OCI-LY7 (cell line): ENCODE results near the gene DNM3. TPM values are rescaled to one million over a fixed set of nuclear protein-coding genes. Genes with fewer than 3 reads are reported as not detected.

Source experiments
- BruUV-seq: library from RNA; stranded (reverse); fragments of 400-500 nt; replicated peaks from 2 replicates; lab custom pipeline; 2021; lab: Mats Ljungman, UMichigan
- CTCF ChIA-PET: fragments of 300-600 bp; sonication (Branson Sonifier 250); formaldehyde crosslinking; loops from one replicate; lab custom pipeline; 2022; ENCODE audit warnings: antibody characterized with exemption; ENCODE audit not compliant: unreplicated experiment; lab: Charles Lee
- POLR2A ChIA-PET: fragments of 300-600 bp; sonication (Branson Sonifier 250); formaldehyde crosslinking; loops from one replicate; lab custom pipeline; 2022; ENCODE audit warnings: antibody characterized with exemption; lab: Charles Lee
- DNase-seq: peaks from one replicate; pipeline ENCODE4 v3.0.0-alpha.2; 2015; ENCODE audit warnings: low spot score
- H2AFZ ChIP-seq: fragments of 200-600 bp; sonication (generic), shearing (Covaris generic); 2 replicates; pipeline ENCODE4 v1.6.1; 2014; ENCODE audit warnings: mild to moderate bottlenecking, antibody characterized with exemption, low read length, moderate library complexity
- H3K27ac ChIP-seq: fragments of 200-600 bp; sonication (generic); 2 replicates; pipeline ENCODE4 v1.5.1; 2014; ENCODE audit warnings: mixed run types, low read depth, mild to moderate bottlenecking, moderate library complexity, low read length, inconsistent platforms; ENCODE audit not compliant: poor library complexity, severe bottlenecking
- H3K36me3 ChIP-seq: fragments of 200-600 bp; sonication (generic); 2 replicates; pipeline ENCODE4 v1.6.1; 2014; ENCODE audit warnings: mild to moderate bottlenecking, antibody characterized with exemption, low read length, moderate library complexity, mixed read lengths; ENCODE audit not compliant: insufficient read depth
- H3K4me1 ChIP-seq: fragments of 200-600 bp; sonication (generic); 2 replicates; pipeline ENCODE4 v1.5.1; 2014; ENCODE audit warnings: mild to moderate bottlenecking, low read length; ENCODE audit not compliant: insufficient read depth, poor library complexity, severe bottlenecking
- H3K4me2 ChIP-seq: fragments of 200-600 bp; sonication (generic); 2 replicates; pipeline ENCODE4 v1.6.1; 2014; ENCODE audit warnings: mild to moderate bottlenecking, low read length
- H3K4me3 ChIP-seq: fragments of 200-600 bp; sonication (generic); 2 replicates; pipeline ENCODE4 v1.5.1; 2014; ENCODE audit warnings: mild to moderate bottlenecking, low read depth, low read length; ENCODE audit not compliant: poor library complexity, severe bottlenecking
- H3K79me2 ChIP-seq: fragments of 200-600 bp; sonication (generic); 2 replicates; pipeline ENCODE4 v1.6.1; 2016; ENCODE audit warnings: low read depth, mild to moderate bottlenecking, low read length, moderate library complexity, mixed read lengths; ENCODE audit not compliant: insufficient read depth
- H3K9me2 ChIP-seq: fragments of 200-600 bp; sonication (generic); 2 replicates; pipeline ENCODE4 v1.6.1; 2016; ENCODE audit warnings: mild to moderate bottlenecking, low read length, mixed read lengths; ENCODE audit not compliant: insufficient read depth
- H3K9me3 ChIP-seq: fragments of 200-600 bp; sonication (generic); 2 replicates; pipeline ENCODE4 v1.6.1; 2014; ENCODE audit warnings: mild to moderate bottlenecking, mixed run types, low read length, mixed read lengths
- H4K20me1 ChIP-seq: fragments of 200-600 bp; sonication (generic); 2 replicates; pipeline ENCODE4 v1.6.1; 2014; ENCODE audit warnings: mild to moderate bottlenecking, antibody characterized with exemption, low read length, moderate library complexity, mixed read lengths; ENCODE audit not compliant: insufficient read depth
- EZH2phosphoT487 ChIP-seq: fragments of 200-600 bp; sonication (generic); IDR thresholded peaks from 2 replicates; pipeline ENCODE4 v1.6.1; 2018; ENCODE audit warnings: low read depth, borderline replicate concordance, mild to moderate bottlenecking, mixed run types, antibody characterized with exemption, low read length, moderate library complexity, mixed read lengths
- intact Hi-C: fragments of 100-400 bp; cut with micrococcal nuclease; formaldehyde crosslinking; loops from one replicate; pipeline ENCODE4 v1.10.0; 2022; ENCODE audit not compliant: unreplicated experiment
- total RNA-seq, 2 experiments: library from RNA; depleted of rRNA in 1 of 2; stranded (reverse); fragments of >200 nt in 1 of 2; shearing (Covaris generic) in 1 of 2; gene quantifications; 2 replicates each; pipeline ENCODE4 v1.2.3, GENCODE V29; 2014 to 2022
- TF ChIP-seq, protein P1 (sequence below): fragments of 200-600 bp; sonication (generic); conservative IDR thresholded peaks from 2 replicates; pipeline ENCODE4 v1.5.1; 2014; ENCODE audit warnings: mild to moderate bottlenecking, antibody characterized with exemption, low read length, moderate library complexity, mixed read lengths

Gene DNM3
- total RNA-seq, 2 experiments from 2014 or later = 0.47 to 0.61 TPM

DNA sequence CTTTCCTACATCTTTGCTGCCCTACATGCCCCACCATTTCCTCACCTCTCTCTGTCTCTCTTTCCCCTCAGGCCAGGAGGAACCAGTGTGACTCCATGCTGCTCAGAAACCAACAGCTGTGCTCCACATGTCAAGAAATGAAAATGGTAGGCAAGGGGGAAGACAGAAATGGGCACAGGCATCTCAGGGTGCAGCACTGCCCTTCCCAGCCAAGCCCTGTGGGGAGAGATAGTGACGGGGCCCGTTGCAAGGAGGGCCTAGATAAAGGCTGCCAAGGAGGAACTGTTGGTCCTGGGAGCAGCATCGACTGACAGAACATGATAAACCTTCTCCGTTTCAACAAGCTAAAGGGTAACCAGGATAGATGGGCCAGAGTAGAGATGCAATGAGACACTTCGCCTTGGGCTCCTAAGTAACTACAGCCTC, 615.1 kb downstream of the DNM3 start:
- H4K20me1 ChIP-seq = no peaks in the 10 kb centered on the region
- no peak overlapping the region for H2AFZ ChIP-seq
- H3K9me3 ChIP-seq = no peaks in the 10 kb centered on the region
- no peak for DNase-seq
- no peak overlapping the region for H3K4me3 ChIP-seq
- H3K9me2 ChIP-seq = no peaks in the 10 kb centered on the region
- no peaks in the 10 kb centered on the region for H3K36me3 ChIP-seq
- intact Hi-C loops = loop anchor here (10.0 kb wide), 1 partner anchor 148 kb away; no protein-coding TSS in a partner anchor
- H3K27ac ChIP-seq = no peak overlapping the region
- TF ChIP-seq EZH2phosphoT487 = no peak
- TF ChIP-seq, protein P1, sequence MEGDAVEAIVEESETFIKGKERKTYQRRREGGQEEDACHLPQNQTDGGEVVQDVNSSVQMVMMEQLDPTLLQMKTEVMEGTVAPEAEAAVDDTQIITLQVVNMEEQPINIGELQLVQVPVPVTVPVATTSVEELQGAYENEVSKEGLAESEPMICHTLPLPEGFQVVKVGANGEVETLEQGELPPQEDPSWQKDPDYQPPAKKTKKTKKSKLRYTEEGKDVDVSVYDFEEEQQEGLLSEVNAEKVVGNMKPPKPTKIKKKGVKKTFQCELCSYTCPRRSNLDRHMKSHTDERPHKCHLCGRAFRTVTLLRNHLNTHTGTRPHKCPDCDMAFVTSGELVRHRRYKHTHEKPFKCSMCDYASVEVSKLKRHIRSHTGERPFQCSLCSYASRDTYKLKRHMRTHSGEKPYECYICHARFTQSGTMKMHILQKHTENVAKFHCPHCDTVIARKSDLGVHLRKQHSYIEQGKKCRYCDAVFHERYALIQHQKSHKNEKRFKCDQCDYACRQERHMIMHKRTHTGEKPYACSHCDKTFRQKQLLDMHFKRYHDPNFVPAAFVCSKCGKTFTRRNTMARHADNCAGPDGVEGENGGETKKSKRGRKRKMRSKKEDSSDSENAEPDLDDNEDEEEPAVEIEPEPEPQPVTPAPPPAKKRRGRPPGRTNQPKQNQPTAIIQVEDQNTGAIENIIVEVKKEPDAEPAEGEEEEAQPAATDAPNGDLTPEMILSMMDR = no peak
- CTCF ChIA-PET = no interaction called here
- BruUV-seq = no TSS peak
- no peaks in the 10 kb centered on the region for H3K4me1 ChIP-seq
- H3K79me2 ChIP-seq = no peaks in the 10 kb centered on the region
- H3K4me2 ChIP-seq = no peak overlapping the region
- POLR2A ChIA-PET = no interaction called here

DNA sequence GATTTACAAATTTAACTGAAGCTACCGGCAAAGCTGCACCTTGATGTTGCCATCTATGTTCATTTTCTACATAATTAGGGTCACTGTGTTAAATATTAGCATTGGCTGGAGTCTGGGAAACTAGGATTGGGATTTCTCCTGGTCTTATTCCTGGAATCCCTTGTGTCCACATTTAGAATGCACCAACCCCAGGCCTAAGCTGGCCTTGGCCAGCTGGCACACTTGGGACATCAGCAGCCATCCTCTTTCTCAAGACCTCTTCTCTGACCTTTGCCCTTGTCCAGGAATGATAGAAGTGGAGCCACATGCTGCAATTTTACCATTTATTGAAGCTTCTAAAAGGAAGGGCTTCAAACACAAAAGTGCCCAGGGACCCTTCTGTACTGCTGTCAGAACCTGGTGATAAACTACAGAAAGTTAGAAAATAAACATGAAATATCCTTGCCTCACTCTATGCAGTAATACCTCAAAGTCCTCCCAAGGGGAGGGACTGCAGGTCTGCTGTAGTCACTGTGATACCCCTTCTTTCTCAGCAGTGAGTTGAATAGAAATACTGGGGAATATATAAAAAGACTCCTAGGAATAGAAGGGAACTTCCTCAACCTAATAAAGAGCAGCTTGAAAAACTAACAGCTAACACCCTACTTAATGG, 616.3 kb downstream of the DNM3 start:
- H3K9me3 ChIP-seq = no peaks in the 10 kb centered on the region
- POLR2A ChIA-PET = no interaction called here
- no peaks in the 10 kb centered on the region for H4K20me1 ChIP-seq
- intact Hi-C loops = loop anchor here (10.0 kb wide), 1 partner anchor 147 kb away; no protein-coding TSS in a partner anchor
- no peak overlapping the region for H3K27ac ChIP-seq
- DNase-seq = no peak
- H2AFZ ChIP-seq = no peak overlapping the region
- CTCF ChIA-PET = no interaction called here
- H3K79me2 ChIP-seq = no peaks in the 10 kb centered on the region
- no peaks in the 10 kb centered on the region for H3K36me3 ChIP-seq
- no peak overlapping the region for H3K4me2 ChIP-seq
- TF ChIP-seq, protein P1 = no peak
- no peak for TF ChIP-seq EZH2phosphoT487
- no peaks in the 10 kb centered on the region for H3K9me2 ChIP-seq
- H3K4me3 ChIP-seq = no peak overlapping the region
- no TSS peak for BruUV-seq
- no peaks in the 10 kb centered on the region for H3K4me1 ChIP-seq

DNA sequence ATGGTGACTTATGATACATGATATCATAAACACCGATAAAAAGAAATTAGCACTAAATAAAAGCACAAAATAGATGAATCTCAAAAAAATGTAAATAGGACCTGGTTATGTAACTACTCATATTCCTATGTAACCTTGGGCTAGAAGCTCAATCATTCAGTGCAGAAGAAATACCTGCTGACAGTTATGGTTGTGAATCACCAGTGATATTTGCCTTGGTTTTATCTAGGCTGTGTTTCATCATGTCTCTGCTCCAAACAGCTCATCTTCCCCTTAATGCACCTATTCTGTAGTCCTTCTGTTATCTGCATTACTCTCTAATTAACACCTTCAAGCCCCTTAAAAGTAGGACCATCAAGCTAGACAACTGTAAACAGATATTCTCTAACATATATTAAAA, 618.9 kb downstream of the DNM3 start:
- Histone ChIP-seq H3K79me2 (no peaks in the 10 kb centered on the region), H2AFZ (no peak overlapping the region), H4K20me1 (no peaks in the 10 kb centered on the region), H3K9me3 (no peaks in the 10 kb centered on the region), H3K9me2 (no peaks in the 10 kb centered on the region), H3K4me1 (no peaks in the 10 kb centered on the region), H3K27ac (no peak overlapping the region), H3K4me2 (no peak overlapping the region), H3K4me3 (no peak overlapping the region), H3K36me3 (no peaks in the 10 kb centered on the region)
- BruUV-seq = no TSS peak
- intact Hi-C loops = no loop called here
- DNase-seq = no peak
- ChIA-PET CTCF (no interaction called here), POLR2A (interaction anchor here (1.1 kb wide), 1 partner anchor 9 kb away, joined by 3 read pairs; no protein-coding TSS in a partner anchor)
- TF ChIP-seq, protein P1 = no peak
- no peak for TF ChIP-seq EZH2phosphoT487
